Loucy (cell line): ENCODE results near the gene ARF1.

ENCODE experiments used
- EZH2phosphoT487 ChIP-seq: fragments of 200-600 bp; IDR thresholded peaks from 2 replicates; pipeline ENCODE4 v1.6.1; 2018; ENCODE audit warnings: antibody characterized with exemption, mild to moderate bottlenecking, moderate library complexity, borderline replicate concordance
- TF ChIP-seq, protein P1 (sequence below): fragments of 200-600 bp; sonication (generic); conservative IDR thresholded peaks from 2 replicates; pipeline ENCODE4 v1.5.1; 2014; ENCODE audit warnings: mild to moderate bottlenecking, antibody characterized with exemption, low read length

- TF ChIP-seq, protein P1, sequence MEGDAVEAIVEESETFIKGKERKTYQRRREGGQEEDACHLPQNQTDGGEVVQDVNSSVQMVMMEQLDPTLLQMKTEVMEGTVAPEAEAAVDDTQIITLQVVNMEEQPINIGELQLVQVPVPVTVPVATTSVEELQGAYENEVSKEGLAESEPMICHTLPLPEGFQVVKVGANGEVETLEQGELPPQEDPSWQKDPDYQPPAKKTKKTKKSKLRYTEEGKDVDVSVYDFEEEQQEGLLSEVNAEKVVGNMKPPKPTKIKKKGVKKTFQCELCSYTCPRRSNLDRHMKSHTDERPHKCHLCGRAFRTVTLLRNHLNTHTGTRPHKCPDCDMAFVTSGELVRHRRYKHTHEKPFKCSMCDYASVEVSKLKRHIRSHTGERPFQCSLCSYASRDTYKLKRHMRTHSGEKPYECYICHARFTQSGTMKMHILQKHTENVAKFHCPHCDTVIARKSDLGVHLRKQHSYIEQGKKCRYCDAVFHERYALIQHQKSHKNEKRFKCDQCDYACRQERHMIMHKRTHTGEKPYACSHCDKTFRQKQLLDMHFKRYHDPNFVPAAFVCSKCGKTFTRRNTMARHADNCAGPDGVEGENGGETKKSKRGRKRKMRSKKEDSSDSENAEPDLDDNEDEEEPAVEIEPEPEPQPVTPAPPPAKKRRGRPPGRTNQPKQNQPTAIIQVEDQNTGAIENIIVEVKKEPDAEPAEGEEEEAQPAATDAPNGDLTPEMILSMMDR: no peak
- TF ChIP-seq EZH2phosphoT487: no peak
Observed at GRCh38 chr1:228082214-228082917, at the start of gene ARF1.
